WTC11 (cell line): Measurements from ENCODE around the gene TRAF2.

Experiments used
- CTCF ChIP-seq: fragments of 200-600 bp; IDR thresholded peaks from 2 replicates; pipeline ENCODE4 v1.8.0; 2022; ENCODE audit warnings: antibody characterized with exemption
- EMX1 ChIP-seq: fragments of 250-450 bp; sonication (Bioruptor Pico); IDR thresholded peaks from 2 replicates; pipeline ENCODE4 v1.8.0; 2021; ENCODE audit warnings: mild to moderate bottlenecking
- JUN ChIP-seq: sonication (generic); formaldehyde crosslinking; IDR thresholded peaks from 2 replicates; pipeline ENCODE4 v1.8.0; 2023; ENCODE audit warnings: mild to moderate bottlenecking, missing genetic modification reagents
- TEAD4 ChIP-seq: sonication (generic); formaldehyde crosslinking; IDR thresholded peaks from 2 replicates; pipeline ENCODE4 v1.8.0; 2022; ENCODE audit warnings: mild to moderate bottlenecking, missing genetic modification reagents

GRCh38 chr9:136939431-136939995 lies 53.2 kb downstream of the TRAF2 start:
- TF ChIP-seq CTCF (no peak), EMX1 (no peak), TEAD4 (no peak), JUN (CRISPR knock-in tag) (no peak)
